Peyer's patch (tissue), 4 donors: ENCODE results near the gene ACADSB. TPM values are rescaled to one million over a fixed set of nuclear protein-coding genes. Genes with fewer than 3 reads are reported as not detected.

Source experiments
- DNase-seq, 3 donors: peaks; one replicate each; pipeline ENCODE4 v3.0.0-alpha.2; 2017 to 2019
- H3K27ac ChIP-seq, 4 donors: fragments of 200-600 bp; sonication (generic); one replicate each; pipeline ENCODE4 v1.5.1; 2016 to 2019
- H3K27me3 ChIP-seq, 2 donors: fragments of 200-600 bp; sonication (generic); one replicate each; pipeline ENCODE4 v1.5.1; 2019
- H3K36me3 ChIP-seq, 3 donors: fragments of 200-600 bp; sonication (generic); one replicate each; pipeline ENCODE4 v1.5.1; 2016 to 2019
- H3K4me1 ChIP-seq, 4 donors: fragments of 200-600 bp; sonication (generic); one replicate each; pipeline ENCODE4 v1.5.1; 2016 to 2019
- H3K4me3 ChIP-seq, 4 donors: fragments of 200-600 bp; sonication (generic); 1 replicate in 3 of 4; 2 replicates in 1 of 4; pipeline ENCODE4 v1.5.1; 2016 to 2019; ENCODE audit warnings: mild to moderate bottlenecking in 1 of 4
- H3K9me3 ChIP-seq, 4 donors: fragments of 200-600 bp; sonication (generic); one replicate each; pipeline ENCODE4 v1.5.1; 2016 to 2019; ENCODE audit warnings: mild to moderate bottlenecking in 1 of 4
- POLR2A ChIP-seq, 2 donors: fragments of 450-650 bp; IDR thresholded peaks; one replicate each; pipeline ENCODE4 v1.5.1; 2017; ENCODE audit warnings: antibody characterized with exemption in 2 of 2, mild to moderate bottlenecking in 2 of 2, moderate library complexity in 2 of 2
- total RNA-seq, 4 donors: library from RNA; depleted of rRNA; stranded (reverse); fragments of >200 nt; gene quantifications; one replicate each; pipeline ENCODE4 v1.1.0, GENCODE V29; 2016
- TF ChIP-seq, protein P1 (sequence below), 6 experiments: fragments of 450-650 bp in 4 of 6; fragments of 200-600 bp in 2 of 6; sonication (generic) in 1 of 6; IDR thresholded peaks; one replicate each; pipeline ENCODE4 v1.5.1; 2017 to 2019; ENCODE audit warnings: antibody characterized with exemption in 6 of 6, mild to moderate bottlenecking in 3 of 6, moderate library complexity in 1 of 6

Gene ACADSB
- total RNA-seq, 4 donors from 2014 or later: 9.1 to 14.2 (median 10.2) TPM

- no peak for DNase-seq
- TF ChIP-seq, protein P1, sequence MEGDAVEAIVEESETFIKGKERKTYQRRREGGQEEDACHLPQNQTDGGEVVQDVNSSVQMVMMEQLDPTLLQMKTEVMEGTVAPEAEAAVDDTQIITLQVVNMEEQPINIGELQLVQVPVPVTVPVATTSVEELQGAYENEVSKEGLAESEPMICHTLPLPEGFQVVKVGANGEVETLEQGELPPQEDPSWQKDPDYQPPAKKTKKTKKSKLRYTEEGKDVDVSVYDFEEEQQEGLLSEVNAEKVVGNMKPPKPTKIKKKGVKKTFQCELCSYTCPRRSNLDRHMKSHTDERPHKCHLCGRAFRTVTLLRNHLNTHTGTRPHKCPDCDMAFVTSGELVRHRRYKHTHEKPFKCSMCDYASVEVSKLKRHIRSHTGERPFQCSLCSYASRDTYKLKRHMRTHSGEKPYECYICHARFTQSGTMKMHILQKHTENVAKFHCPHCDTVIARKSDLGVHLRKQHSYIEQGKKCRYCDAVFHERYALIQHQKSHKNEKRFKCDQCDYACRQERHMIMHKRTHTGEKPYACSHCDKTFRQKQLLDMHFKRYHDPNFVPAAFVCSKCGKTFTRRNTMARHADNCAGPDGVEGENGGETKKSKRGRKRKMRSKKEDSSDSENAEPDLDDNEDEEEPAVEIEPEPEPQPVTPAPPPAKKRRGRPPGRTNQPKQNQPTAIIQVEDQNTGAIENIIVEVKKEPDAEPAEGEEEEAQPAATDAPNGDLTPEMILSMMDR (IDR thresholded peaks at IDR 0.05): no peak
- TF ChIP-seq POLR2A (IDR thresholded peaks at IDR 0.05): no peak
- H3K36me3 ChIP-seq: no peaks in the 10 kb centered on the region
- H3K4me1 ChIP-seq: peaks cover 0 to 6% (median 0%) of the 10 kb centered on the region in 4 donors
- H3K27ac ChIP-seq: no peak overlapping the region
- no peaks in the 10 kb centered on the region for H3K27me3 ChIP-seq
- H3K9me3 ChIP-seq: no peaks in the 10 kb centered on the region
- no peak overlapping the region for H3K4me3 ChIP-seq
Observed at GRCh38 chr10:123013456-123014419, 4.9 kb downstream of the ACADSB start.

DNA sequence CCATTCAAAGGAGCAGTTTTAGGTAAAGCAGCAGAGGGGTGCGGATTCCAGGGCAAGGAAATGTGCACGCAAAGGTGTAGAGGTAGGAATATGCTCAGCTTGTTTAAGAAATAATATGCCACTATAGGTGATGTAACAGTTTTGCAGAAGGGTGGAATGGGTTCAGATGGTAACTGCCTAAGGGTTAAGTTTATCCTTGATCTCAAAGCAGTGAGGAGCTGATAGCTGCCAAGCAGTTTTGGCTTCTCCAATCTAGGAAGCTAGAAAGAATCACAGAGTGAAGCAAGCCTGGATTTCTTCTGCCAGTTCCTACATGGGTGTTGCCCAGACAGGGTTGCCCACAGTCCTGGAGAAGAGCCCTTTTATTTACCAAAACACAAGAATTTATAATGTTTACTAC is 6.0 kb downstream of the ACADSB start:
- Histone ChIP-seq H3K27me3 (no peaks in the 10 kb centered on the region), H3K4me3 (no peak overlapping the region), H3K4me1 (peaks cover 0 to 2% (median 0%) of the 10 kb centered on the region in 4 donors), H3K9me3 (no peaks in the 10 kb centered on the region), H3K27ac (no peak overlapping the region), H3K36me3 (no peaks in the 10 kb centered on the region)
- TF ChIP-seq, protein P1 (IDR thresholded peaks at IDR 0.05): no peak
- no peak for TF ChIP-seq POLR2A (IDR thresholded peaks at IDR 0.05)
- no peak for DNase-seq

GRCh38 chr10:123016228-123016627 is 7.4 kb downstream of the ACADSB start:
- TF ChIP-seq, protein P1 (IDR thresholded peaks at IDR 0.05): no peak
- TF ChIP-seq POLR2A (IDR thresholded peaks at IDR 0.05): no peak
- Histone ChIP-seq H3K27me3 (no peaks in the 10 kb centered on the region), H3K27ac (no peak overlapping the region), H3K4me1 (no peaks in the 10 kb centered on the region), H3K9me3 (no peaks in the 10 kb centered on the region), H3K36me3 (no peaks in the 10 kb centered on the region), H3K4me3 (no peak overlapping the region)
- no peak for DNase-seq

DNA sequence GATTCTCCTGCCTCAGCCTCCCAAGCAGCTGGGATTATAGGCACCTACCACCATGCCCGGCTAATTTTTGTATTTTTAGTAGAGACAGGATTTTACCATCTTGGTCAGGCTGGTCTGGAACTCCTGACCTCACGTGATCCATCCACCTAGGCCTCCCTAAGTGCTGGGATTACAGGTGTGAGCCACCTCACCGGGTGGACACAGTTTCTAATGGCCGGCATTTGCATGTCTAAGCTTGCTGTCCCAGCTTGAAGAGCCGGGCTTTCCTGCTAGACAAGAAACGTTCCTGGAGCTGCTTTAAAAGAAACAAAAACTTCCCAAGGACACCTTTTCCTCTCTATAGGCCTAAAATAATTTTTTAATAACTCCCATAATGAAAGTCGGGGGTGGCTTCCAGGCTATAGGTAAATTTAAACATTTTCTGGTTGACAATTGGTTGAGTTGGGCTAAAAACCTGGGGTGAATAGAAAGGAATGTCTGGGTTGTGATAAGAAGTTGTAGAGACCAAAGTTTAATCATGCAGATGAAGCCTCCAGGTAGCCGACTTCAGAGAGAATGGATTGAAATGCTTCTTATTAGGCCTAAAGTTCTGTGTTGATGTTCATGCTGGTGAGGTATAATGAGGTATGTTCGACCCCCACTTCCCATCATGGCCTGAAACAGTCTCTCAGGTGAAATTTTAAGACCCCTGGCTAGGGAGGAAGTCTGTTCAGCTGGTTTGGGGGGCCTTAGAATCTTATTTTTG is 8.8 kb downstream of the ACADSB start:
- no peak overlapping the region for H3K4me3 ChIP-seq
- H3K27me3 ChIP-seq: no peaks in the 10 kb centered on the region
- no peaks in the 10 kb centered on the region for H3K36me3 ChIP-seq
- no peaks in the 10 kb centered on the region for H3K9me3 ChIP-seq
- no peaks in the 10 kb centered on the region for H3K4me1 ChIP-seq
- TF ChIP-seq POLR2A (IDR thresholded peaks at IDR 0.05): no peak
- TF ChIP-seq, protein P1 (IDR thresholded peaks at IDR 0.05): no peak
- DNase-seq: no peak
- H3K27ac ChIP-seq: no peak overlapping the region

GRCh38 chr10:123018531-123018930 is 9.7 kb downstream of the ACADSB start:
- H3K36me3 ChIP-seq: no peaks in the 10 kb centered on the region
- H3K4me1 ChIP-seq: no peaks in the 10 kb centered on the region
- no peaks in the 10 kb centered on the region for H3K27me3 ChIP-seq
- no peak overlapping the region for H3K27ac ChIP-seq
- TF ChIP-seq POLR2A (IDR thresholded peaks at IDR 0.05): no peak
- TF ChIP-seq, protein P1 (IDR thresholded peaks at IDR 0.05): no peak
- no peak overlapping the region for H3K4me3 ChIP-seq
- DNase-seq: no peak
- H3K9me3 ChIP-seq: no peaks in the 10 kb centered on the region
